Right lobe of liver (tissue), 6 donors: Measurements from ENCODE around the gene OR51B2. TPM values are rescaled to one million over a fixed set of nuclear protein-coding genes. Genes with fewer than 3 reads are reported as not detected.

Experiments used
- ATAC-seq, 4 donors: fragments of 200-7000 bp; cut with Tn5 transposase; one replicate each; pipeline ENCODE4 v1.9.1; 2020; ENCODE audit warnings: mild to moderate bottlenecking in 4 of 4, moderate library complexity in 4 of 4
- DNase-seq, 3 donors: peaks; one replicate each; pipeline ENCODE4 v3.0.0-alpha.2; 2020
- H3K27ac ChIP-seq, 3 donors: fragments of 200-600 bp; one replicate each; pipeline ENCODE4 v1.8.0; 2022
- H3K27me3 ChIP-seq, 2 donors: fragments of 200-600 bp; one replicate each; pipeline ENCODE4 v1.8.0; 2022
- H3K36me3 ChIP-seq, 4 donors: fragments of 200-600 bp; sonication (generic) in 1 of 4; one replicate each; pipeline versions ENCODE4 v1.5.1 to v1.8.0; 2017 to 2022; ENCODE audit warnings: control low read depth in 1 of 4
- H3K4me1 ChIP-seq, 4 donors: fragments of 200-600 bp; sonication (generic) in 1 of 4; one replicate each; pipeline versions ENCODE4 v1.5.1 to v1.8.0; 2017 to 2022; ENCODE audit warnings: control low read depth in 1 of 4
- H3K4me3 ChIP-seq, 3 donors: fragments of 200-600 bp; one replicate each; pipeline ENCODE4 v1.8.0; 2022
- H3K9me3 ChIP-seq, 4 donors: fragments of 200-600 bp; sonication (generic) in 1 of 4; one replicate each; pipeline versions ENCODE4 v1.5.1 to v1.8.0; 2017 to 2022; ENCODE audit warnings: control low read depth in 1 of 4
- POLR2A ChIP-seq: fragments of 450-650 bp; IDR thresholded peaks from one replicate; pipeline ENCODE4 v1.6.1; 2017; ENCODE audit warnings: antibody characterized with exemption, mild to moderate bottlenecking
- WGBS: methylation state at CpG from one replicate; pipeline ENCODE4 v1.1.6; 2018; ENCODE audit warnings: low coverage, low lambda C conversion rate; ENCODE audit not compliant: insufficient coverage; ENCODE audit errors: missing lambda C conversion rate; 5-methylcytosine and 5-hydroxymethylcytosine counted together
- intact Hi-C, 2 donors: fragments of 100-400 bp; cut with DNase I; formaldehyde crosslinking; loops; one replicate each; pipeline versions ENCODE4 v1.11.2 to v1.14.1; 2022
- small RNA-seq, 2 experiments: library from RNA; depleted of rRNA; stranded (forward); fragments of <200 nt; gene quantifications; one replicate each; pipeline ENCODE3, GENCODE V24; 2016
- total RNA-seq, 6 experiments: library from RNA; depleted of rRNA in 2 of 6; stranded (reverse); fragments of >200 nt in 2 of 6; fragmentation: NEBNext Ultra II Directional in 3 of 6; extraction: Animal tissue kit (Norgen Biotek cat#: 25700) in 3 of 6; gene quantifications; one replicate each; pipeline versions ENCODE4 v1.1.0 to v1.2.4, GENCODE V29; 2016 to 2023
- TF ChIP-seq, protein P1 (sequence below), 4 donors: fragments of 200-600 bp in 3 of 4; fragments of 450-650 bp in 1 of 4; IDR thresholded peaks; one replicate each; pipeline versions ENCODE4 v1.5.1 to v1.8.0; 2016 to 2022; ENCODE audit warnings: antibody characterized with exemption in 4 of 4, mild to moderate bottlenecking in 2 of 4
- donor health status: DM: no; HTN: yes; CAD: no.
- donor health status: DM: no; HTN: no; CAD: no.
- donor health status: DM: no; HTN: no; CAD: no.
- donor health status: DM: no; HTN: yes; CAD: no.
- donor health status: DM: no; HTN: yes; CAD: no.

Gene OR51B2
- total RNA-seq, 6 experiments from 2014 or later: not detected

DNA sequence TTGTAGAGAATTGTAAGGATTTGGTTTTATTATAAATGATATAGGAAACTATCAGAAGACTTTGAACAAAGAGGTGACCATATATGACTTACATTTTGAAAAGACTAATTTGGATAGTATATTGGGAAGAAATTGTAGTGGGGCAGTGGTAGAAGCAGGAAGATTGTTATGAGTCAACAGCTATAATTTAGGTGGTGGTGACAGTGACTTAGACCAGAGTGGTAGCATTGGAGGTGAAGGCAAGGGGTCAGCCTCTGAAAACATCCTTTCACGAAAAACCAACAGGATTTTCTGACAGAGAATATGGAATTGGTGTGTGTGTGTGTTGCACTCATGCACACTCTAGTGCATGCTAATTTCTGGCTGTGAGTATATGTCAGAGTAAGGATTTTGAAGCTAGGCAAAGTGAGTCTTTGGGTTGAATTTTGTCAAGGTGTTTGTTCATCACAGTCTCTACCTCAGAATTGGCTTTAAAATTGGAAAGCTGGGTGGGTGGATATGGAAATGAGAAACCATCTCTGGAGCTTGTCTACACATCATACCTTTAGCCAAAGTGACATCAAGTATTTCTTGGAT is 46.2 kb downstream of the OR51B2 start:
- intact Hi-C loops: no loop called here
- Histone ChIP-seq H3K9me3 (no peaks in the 10 kb centered on the region), H3K36me3 (no peaks in the 10 kb centered on the region), H3K4me3 (no peak overlapping the region), H3K4me1 (no peaks in the 10 kb centered on the region), H3K27ac (no peak overlapping the region), H3K27me3 (no peaks in the 10 kb centered on the region)
- ATAC-seq (no peak), DNase-seq (no peak)
- 69% methylated on average over 1 of the region's 1 CpG for WGBS
- TF ChIP-seq, protein P1, sequence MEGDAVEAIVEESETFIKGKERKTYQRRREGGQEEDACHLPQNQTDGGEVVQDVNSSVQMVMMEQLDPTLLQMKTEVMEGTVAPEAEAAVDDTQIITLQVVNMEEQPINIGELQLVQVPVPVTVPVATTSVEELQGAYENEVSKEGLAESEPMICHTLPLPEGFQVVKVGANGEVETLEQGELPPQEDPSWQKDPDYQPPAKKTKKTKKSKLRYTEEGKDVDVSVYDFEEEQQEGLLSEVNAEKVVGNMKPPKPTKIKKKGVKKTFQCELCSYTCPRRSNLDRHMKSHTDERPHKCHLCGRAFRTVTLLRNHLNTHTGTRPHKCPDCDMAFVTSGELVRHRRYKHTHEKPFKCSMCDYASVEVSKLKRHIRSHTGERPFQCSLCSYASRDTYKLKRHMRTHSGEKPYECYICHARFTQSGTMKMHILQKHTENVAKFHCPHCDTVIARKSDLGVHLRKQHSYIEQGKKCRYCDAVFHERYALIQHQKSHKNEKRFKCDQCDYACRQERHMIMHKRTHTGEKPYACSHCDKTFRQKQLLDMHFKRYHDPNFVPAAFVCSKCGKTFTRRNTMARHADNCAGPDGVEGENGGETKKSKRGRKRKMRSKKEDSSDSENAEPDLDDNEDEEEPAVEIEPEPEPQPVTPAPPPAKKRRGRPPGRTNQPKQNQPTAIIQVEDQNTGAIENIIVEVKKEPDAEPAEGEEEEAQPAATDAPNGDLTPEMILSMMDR (IDR thresholded peaks at IDR 0.05): no peak
- no peak for TF ChIP-seq POLR2A

DNA sequence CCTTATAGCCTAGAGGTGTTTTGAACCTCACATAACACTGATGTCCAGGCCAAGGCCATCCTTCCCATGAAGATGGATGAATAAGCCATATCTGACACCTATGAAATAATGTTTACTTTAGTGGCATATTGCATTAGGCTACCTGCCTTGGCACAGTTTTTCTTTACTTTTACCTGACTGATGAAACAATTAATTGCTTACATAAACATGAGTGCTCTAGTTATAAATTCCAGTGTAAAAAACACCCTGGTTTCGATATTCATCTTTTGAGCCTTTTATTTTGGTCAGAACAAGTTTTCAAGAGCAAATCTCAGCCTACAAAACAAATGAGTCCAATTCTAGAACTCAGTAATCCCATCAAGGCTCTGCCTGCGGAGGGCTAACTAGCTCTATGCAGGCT is 47.4 kb downstream of the OR51B2 start:
- 79% methylated on average over 2 of the region's 2 CpGs for WGBS
- H3K36me3 ChIP-seq: no peaks in the 10 kb centered on the region
- no peak for TF ChIP-seq POLR2A
- TF ChIP-seq, protein P1 (IDR thresholded peaks at IDR 0.05): no peak
- H3K27me3 ChIP-seq: no peaks in the 10 kb centered on the region
- DNase-seq: no peak
- no peak for ATAC-seq
- no peak overlapping the region for H3K4me3 ChIP-seq
- no peaks in the 10 kb centered on the region for H3K9me3 ChIP-seq
- H3K4me1 ChIP-seq: no peaks in the 10 kb centered on the region
- intact Hi-C loops: no loop called here
- no peak overlapping the region for H3K27ac ChIP-seq

DNA sequence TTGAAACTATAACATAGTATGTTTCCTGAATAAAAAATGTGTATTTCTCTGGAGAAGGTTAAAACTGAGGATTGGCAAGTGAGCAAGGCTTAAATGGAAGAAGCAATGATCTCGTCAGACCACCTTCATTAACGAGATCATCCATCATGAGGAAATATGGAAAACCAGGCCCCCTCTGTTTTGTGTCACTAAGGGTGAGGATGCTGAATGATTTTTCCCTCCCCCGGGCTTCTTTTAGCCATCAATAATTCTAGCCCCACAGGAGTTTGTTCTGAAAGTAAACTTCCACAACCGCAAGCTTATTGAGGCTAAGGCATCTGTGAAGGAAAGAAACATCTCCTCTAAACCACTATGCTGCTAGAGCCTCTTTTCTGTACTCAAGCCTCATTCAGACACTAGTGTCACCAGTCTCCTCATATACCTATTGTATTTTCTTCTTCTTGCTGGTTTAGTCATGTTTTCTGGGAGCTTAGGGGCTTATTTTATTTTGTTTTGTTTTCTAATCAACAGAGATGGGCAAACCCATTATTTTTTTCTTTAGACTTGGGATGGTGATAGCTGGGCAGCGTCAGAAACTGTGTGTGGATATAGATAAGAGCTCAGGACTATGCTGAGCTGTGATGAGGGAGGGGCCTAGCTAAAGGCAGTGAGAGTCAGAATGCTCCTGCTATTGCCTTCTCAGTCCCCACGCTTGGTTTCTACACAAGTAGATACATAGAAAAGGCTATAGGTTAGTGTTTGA is 48.6 kb downstream of the OR51B2 start:
- no peak overlapping the region for H3K27ac ChIP-seq
- H3K4me1 ChIP-seq: no peaks in the 10 kb centered on the region
- H3K9me3 ChIP-seq: no peaks in the 10 kb centered on the region
- 40% methylated on average over 5 of the region's 6 CpGs for WGBS
- TF ChIP-seq, protein P1 (IDR thresholded peaks at IDR 0.05): no peak
- TF ChIP-seq POLR2A: no peak
- DNase-seq (no peak), ATAC-seq (no peak)
- H3K36me3 ChIP-seq: no peaks in the 10 kb centered on the region
- H3K27me3 ChIP-seq: no peaks in the 10 kb centered on the region
- intact Hi-C loops: no loop called here
- H3K4me3 ChIP-seq: no peak overlapping the region

DNA sequence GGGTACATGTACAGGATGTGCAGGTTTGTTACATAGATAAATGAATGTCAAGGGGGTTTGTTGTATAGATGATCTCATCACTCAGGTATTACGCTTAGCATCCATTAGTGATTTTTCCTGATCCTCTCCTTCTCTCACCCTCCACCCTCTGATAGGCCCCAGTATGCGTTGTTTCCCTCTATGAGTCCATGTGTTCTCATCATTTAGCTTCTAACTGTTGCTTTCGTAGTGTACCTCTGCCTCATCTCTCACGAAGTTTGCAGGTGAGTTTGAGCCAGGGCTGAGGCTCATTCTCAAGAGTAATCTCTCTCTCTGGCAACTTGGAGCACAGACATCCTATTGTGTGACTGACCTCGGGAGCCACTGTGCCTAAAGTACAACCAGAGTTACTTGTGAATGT is 49.7 kb downstream of the OR51B2 start:
- H3K27ac ChIP-seq: no peak overlapping the region
- no peaks in the 10 kb centered on the region for H3K4me1 ChIP-seq
- 54% methylated on average over 5 of the region's 5 CpGs for WGBS
- H3K9me3 ChIP-seq: no peaks in the 10 kb centered on the region
- no peaks in the 10 kb centered on the region for H3K27me3 ChIP-seq
- DNase-seq: no peak
- ATAC-seq: no peak
- TF ChIP-seq, protein P1 (IDR thresholded peaks at IDR 0.05): no peak
- no peak for TF ChIP-seq POLR2A
- intact Hi-C loops: no loop called here
- H3K4me3 ChIP-seq: no peak overlapping the region
- no peaks in the 10 kb centered on the region for H3K36me3 ChIP-seq

Small RNAs within 50 kb of the gene (small RNA-seq; reads per million reads assigned to genes)
- 0 reads per million in 2 experiments for gene AC104389.3

Other genes with a start within 250 kb of the OR51B2 start
- not detected for gene OR52A5, start 185.9 kb downstream of the OR51B2 start, total RNA-seq
- gene OR52A1, start 169.5 kb downstream of the OR51B2 start, total RNA-seq: under 1 TPM in 1 of 6 experiments, not detected in 5; 0.04 TPM
- gene OR51V1, start 123.6 kb downstream of the OR51B2 start, total RNA-seq: not detected
- gene HBB, start 97.2 kb downstream of the OR51B2 start, total RNA-seq: 1,000 to 10,000 TPM in 1 of 6 experiments, 100 to 1,000 TPM in 2, 10 to 100 TPM in 3; 25.1 to 1,416 (median 146) TPM
- 10 to 100 TPM in 1 of 6 experiments, 1 to 10 TPM in 2, not detected in 3; 4.1 to 29.5 (median 9.7) TPM for gene HBD, start 89.8 kb downstream of the OR51B2 start, total RNA-seq
- gene HBG1, start 74.4 kb downstream of the OR51B2 start, total RNA-seq: not detected
- gene HBG2, start 69.5 kb downstream of the OR51B2 start, total RNA-seq: not detected
- not detected for gene HBE1, start 54.4 kb downstream of the OR51B2 start, total RNA-seq
- gene OR51B4, start 22.4 kb downstream of the OR51B2 start, total RNA-seq: not detected
- under 1 TPM in 3 of 6 experiments, not detected in 3; 0.17 to 0.42 (median 0.28) TPM for gene OR51B5, start 19.2 kb upstream of the OR51B2 start, total RNA-seq
- gene OR51B6, start 27.2 kb upstream of the OR51B2 start, total RNA-seq: not detected
- gene OR51M1, start 59.5 kb upstream of the OR51B2 start, total RNA-seq: not detected
- not detected for gene OR51Q1, start 97.8 kb upstream of the OR51B2 start, total RNA-seq
- not detected for gene OR51I1, start 117.2 kb upstream of the OR51B2 start, total RNA-seq
- gene OR51I2, start 125.0 kb upstream of the OR51B2 start, total RNA-seq: not detected
- gene OR52D1, start 164.4 kb upstream of the OR51B2 start, total RNA-seq: not detected
- gene UBQLN3, start 185.7 kb upstream of the OR51B2 start, total RNA-seq: under 1 TPM in 1 of 6 experiments, not detected in 5; 0.12 TPM
- under 1 TPM in 4 of 6 experiments, not detected in 2; 0.11 to 0.32 (median 0.21) TPM for gene UBQLNL, start 192.4 kb upstream of the OR51B2 start, total RNA-seq
- gene OR52H1, start 224.2 kb upstream of the OR51B2 start, total RNA-seq: under 1 TPM in 1 of 6 experiments, not detected in 5; 0.49 TPM